GM10847 (cell line): ENCODE measurements around the gene PPP1R15A.

Source experiments
- POLR2A ChIP-seq: IDR thresholded peaks from 2 replicates; pipeline ENCODE4 v1.6.1; 2011; ENCODE audit not compliant: insufficient read length; ENCODE audit errors: extremely low read depth

Gene PPP1R15A

GRCh38 chr19:48873476-48874302 is 1.5 kb downstream of the PPP1R15A start:
- no peak for TF ChIP-seq POLR2A

- no peak for TF ChIP-seq POLR2A
These were observed 2.3 kb downstream of the PPP1R15A start for GRCh38 chr19:48874303-48875135.

GRCh38 chr19:48877855-48878195 is 5.6 kb downstream of the PPP1R15A start:
- no peak for TF ChIP-seq POLR2A

- TF ChIP-seq POLR2A: no peak
These were observed 6.2 kb downstream of the PPP1R15A start for GRCh38 chr19:48878196-48879024.

- no peak for TF ChIP-seq POLR2A
These were observed 6.9 kb downstream of the PPP1R15A start for GRCh38 chr19:48879025-48879637.

GRCh38 chr19:48881741-48882657 is 9.8 kb downstream of the PPP1R15A start:
- TF ChIP-seq POLR2A: no peak

- no peak for TF ChIP-seq POLR2A
These were observed 11.5 kb downstream of the PPP1R15A start for GRCh38 chr19:48883726-48884125.

- TF ChIP-seq POLR2A: no peak
These were observed 15.8 kb downstream of the PPP1R15A start for GRCh38 chr19:48887861-48888612.

GRCh38 chr19:48890551-48890950 is 18.3 kb downstream of the PPP1R15A start:
- TF ChIP-seq POLR2A: no peak

GRCh38 chr19:48895226-48895625 is 23.0 kb downstream of the PPP1R15A start:
- TF ChIP-seq POLR2A: no peak

- no peak for TF ChIP-seq POLR2A
These were observed 24.0 kb downstream of the PPP1R15A start for GRCh38 chr19:48896191-48896720.

GRCh38 chr19:48897181-48897580 is 25.0 kb downstream of the PPP1R15A start:
- no peak for TF ChIP-seq POLR2A
